Neural progenitor cell (in vitro differentiated cells): Measurements from ENCODE around the gene SMG6.

Experiments used
- CTCF ChIP-seq: fragments of 200-600 bp; sonication (generic); IDR thresholded peaks from 2 replicates; pipeline ENCODE4 v1.5.1; 2017; ENCODE audit warnings: antibody characterized with exemption, mild to moderate bottlenecking
- EZH2 ChIP-seq: fragments of 200-600 bp; sonication (generic); IDR thresholded peaks from 2 replicates; pipeline ENCODE4 v1.6.1; 2017; ENCODE audit warnings: antibody characterized with exemption, mild to moderate bottlenecking, moderate library complexity

- no peak for TF ChIP-seq CTCF
- TF ChIP-seq EZH2, result no peak
These were observed 66.1 kb downstream of the SMG6 start for GRCh38 chr17:2237521-2237921.
